Endothelial cell of umbilical vein (primary cell): ENCODE measurements around the gene CCR3. TPM values are rescaled to one million over a fixed set of nuclear protein-coding genes. Genes with fewer than 3 reads are reported as not detected.
A peak's percentile ranks its signal among the peaks of the same experiment; 100 is the strongest.

Experiments
- Bru-seq: library from RNA; stranded (reverse); fragments of 400-500 nt; gene quantifications from one replicate; lab custom pipeline; 2021; lab: Mats Ljungman, UMichigan
- BruChase-seq, 2 experiments: library from RNA; stranded (reverse); fragments of 400-500 nt; gene quantifications; one replicate each; lab custom pipeline; 2021; lab: Mats Ljungman, UMichigan
- BruUV-seq: library from RNA; stranded (reverse); fragments of 400-500 nt; replicated peaks from 2 replicates; lab custom pipeline; 2021; lab: Mats Ljungman, UMichigan
- CTCF ChIA-PET: fragments of 300-600, 350-600 bp; sonication (Branson Sonifier 250); formaldehyde crosslinking; loops from one replicate; lab custom pipeline; 2021; ENCODE audit warnings: antibody characterized with exemption, inconsistent platforms; lab: Charles Lee
- POLR2A ChIA-PET: fragments of 300-600, 350-600 bp; sonication (Branson Sonifier 250); formaldehyde crosslinking; loops from one replicate; lab custom pipeline; 2021; ENCODE audit warnings: antibody characterized with exemption, inconsistent platforms; lab: Charles Lee
- DNase-seq: peaks from one replicate; pipeline ENCODE4 v3.0.0-alpha.2; 2011; ENCODE audit warnings: low read depth, low spot score
- FAIRE-seq: peaks from 2 replicates; lab custom pipeline; 2011; peaks lifted over from hg19 to GRCh38; lab: Jason Lieb, UNC
- H2AFZ ChIP-seq: 2 replicates; pipeline ENCODE4 v1.6.0; 2012; ENCODE audit warnings: low read depth, low read length, control low read depth, inconsistent platforms
- H3K27ac ChIP-seq: 2 replicates; pipeline ENCODE4 v1.5.1; 2011; ENCODE audit warnings: low read depth, mild to moderate bottlenecking, control low read depth, low read length, moderate library complexity; ENCODE audit not compliant: insufficient read depth
- H3K27me3 ChIP-seq, 2 experiments: 2 replicates each; pipeline versions ENCODE4 v1.6.0 to v1.6.1; 2011; ENCODE audit warnings: low read length in 2 of 2, mixed read lengths in 1 of 2; ENCODE audit not compliant: control insufficient read depth in 2 of 2, insufficient read depth in 2 of 2
- H3K36me3 ChIP-seq, 2 experiments: 2 replicates in 1 of 2; 3 replicates in 1 of 2; pipeline ENCODE4 v1.5.1; 2011; ENCODE audit warnings: low read length in 2 of 2, mild to moderate bottlenecking in 1 of 2, moderate library complexity in 1 of 2; ENCODE audit not compliant: control insufficient read depth in 2 of 2, insufficient read depth in 2 of 2; ENCODE audit errors: extremely low read depth in 1 of 2
- H3K4me1 ChIP-seq: 3 replicates; pipeline ENCODE4 v1.5.1; 2011; ENCODE audit warnings: mild to moderate bottlenecking, low read length; ENCODE audit not compliant: control insufficient read depth, insufficient read depth; ENCODE audit errors: extremely low read depth
- H3K4me2 ChIP-seq: 2 replicates; pipeline ENCODE4 v1.6.1; 2011; ENCODE audit warnings: low read length, control low read depth, mixed read lengths; ENCODE audit not compliant: insufficient read depth
- H3K4me3 ChIP-seq, 3 experiments: fragments of 200-600 bp in 1 of 3; sonication (generic), shearing (Covaris generic) in 1 of 3; replicated peaks in 1 of 3; 2 replicates each; pipeline ENCODE4 v1.5.1; 2011 to 2016; ENCODE audit warnings: control low read depth in 3 of 3, low read length in 3 of 3, mild to moderate bottlenecking in 2 of 3, inconsistent platforms in 1 of 3, low read depth in 1 of 3, moderate library complexity in 1 of 3; ENCODE audit not compliant: insufficient read depth in 1 of 3
- H3K79me2 ChIP-seq: 2 replicates; pipeline ENCODE4 v1.6.0; 2012; ENCODE audit warnings: low read length, inconsistent platforms; ENCODE audit not compliant: control insufficient read depth, insufficient read depth
- H3K9ac ChIP-seq: replicated peaks from 2 replicates; pipeline ENCODE3; 2011; ENCODE audit warnings: low read length, control low read depth; ENCODE audit not compliant: insufficient read depth; ENCODE audit errors: extremely low read depth
- H3K9me1 ChIP-seq: replicated peaks from 3 replicates; pipeline ENCODE4 v1.6.0; 2011; ENCODE audit warnings: mild to moderate bottlenecking, low read length; ENCODE audit not compliant: control insufficient read depth, insufficient read depth; ENCODE audit errors: extremely low read depth
- H3K9me3 ChIP-seq: replicated peaks from 2 replicates; pipeline ENCODE4 v1.5.1; 2012; ENCODE audit warnings: low read length, inconsistent platforms; ENCODE audit not compliant: control insufficient read depth, insufficient read depth
- H4K20me1 ChIP-seq: replicated peaks from 2 replicates; pipeline ENCODE3; 2011; ENCODE audit warnings: mild to moderate bottlenecking, low read length; ENCODE audit not compliant: control insufficient read depth, insufficient read depth; ENCODE audit errors: extremely low read depth
- CTCF ChIP-seq, 2 donors: IDR thresholded peaks; 1 replicate in 1 of 2; 2 replicates in 1 of 2; pipeline ENCODE4 v1.5.1; 2011; ENCODE audit warnings: low read length in 2 of 2, mild to moderate bottlenecking in 2 of 2, moderate library complexity in 2 of 2, control low read depth in 1 of 2, inconsistent platforms in 1 of 2, low read depth in 1 of 2; ENCODE audit not compliant: insufficient read depth in 1 of 2; ENCODE audit errors: extremely low read depth in 1 of 2
- EZH2 ChIP-seq: IDR thresholded peaks from 2 replicates; pipeline ENCODE4 v1.6.1; 2012; ENCODE audit warnings: borderline replicate concordance, low read depth, mild to moderate bottlenecking, moderate library complexity, low read length, inconsistent platforms; ENCODE audit not compliant: severe bottlenecking
- FOS ChIP-seq: IDR thresholded peaks from 2 replicates; pipeline ENCODE4 v1.6.1; 2011; ENCODE audit warnings: mild to moderate bottlenecking, low read length, moderate library complexity, borderline replicate concordance; ENCODE audit not compliant: insufficient read depth
- JUN ChIP-seq: IDR thresholded peaks from 2 replicates; pipeline ENCODE4 v1.6.1; 2011; ENCODE audit warnings: borderline replicate concordance, low read depth; ENCODE audit not compliant: insufficient read length, insufficient read depth
- MAX ChIP-seq: IDR thresholded peaks from 2 replicates; pipeline ENCODE4 v1.6.1; 2011; ENCODE audit not compliant: insufficient read depth, insufficient read length
- MYC ChIP-seq: IDR thresholded peaks from one replicate; pipeline ENCODE4 v1.6.1; 2011; ENCODE audit warnings: mild to moderate bottlenecking, low read depth, low read length
- POLR2A ChIP-seq: IDR thresholded peaks from 2 replicates; pipeline ENCODE4 v1.6.1; 2012; ENCODE audit warnings: low read depth, mild to moderate bottlenecking, control low read depth, low read length
- POLR2AphosphoS5 ChIP-seq: IDR thresholded peaks from 2 replicates; pipeline ENCODE4 v1.6.1; 2012; ENCODE audit warnings: low read depth, mild to moderate bottlenecking, control low read depth, low read length, moderate library complexity; ENCODE audit not compliant: insufficient read depth
- dilution Hi-C: fragments of 300-500 bp; cut with MboI; formaldehyde crosslinking; loops from one replicate; pipeline ENCODE4 v1.15.0; 2019; ENCODE audit warnings: low sequenced_read_pairs; ENCODE audit not compliant: extremely low pct_ligation_motif_present
- intact Hi-C: fragments of 100-400 bp; cut with micrococcal nuclease; formaldehyde crosslinking; loops from one replicate; pipeline ENCODE4 v1.10.0; 2022
- long read RNA-seq: library from polyadenylated mRNA; stranded (forward); transcript quantifications from one replicate; pipeline ENCODE4 v2.0.0, GENCODE V29; 2021
- polyA minus RNA-seq, 3 experiments: library from RNA; depleted of rRNA, polyadenylated mRNA; stranded (reverse); fragments of >200 nt; gene quantifications; 1 replicate in 1 of 3; 2 replicates in 2 of 3; pipeline ENCODE4 v1.2.3, GENCODE V29; 2011
- polyA plus RNA-seq, 4 experiments: library from polyadenylated mRNA; depleted of rRNA in 3 of 4; stranded (reverse) in 3 of 4; unstranded in 1 of 4; fragments of >200 nt; gene quantifications; 2 replicates each; pipeline versions ENCODE4 v1.2.1 to v1.2.3, GENCODE V29; 2011 to 2012; ENCODE audit warnings: missing spikeins in 1 of 4
- total RNA-seq: library from RNA; stranded (reverse); gene quantifications from 2 replicates; pipeline ENCODE4 v1.2.3, GENCODE V29; 2021

CCR3 gene
- not detected in 2 replicates for total RNA-seq
- polyA plus RNA-seq = not detected in 2 replicates
- polyA plus RNA-seq (2011; cell fraction: cytosol; rRNA removed) = not detected in 2 replicates
- polyA plus RNA-seq (2011; cell fraction: nucleus; rRNA removed) = not detected in 2 replicates
- not detected in 2 replicates for polyA plus RNA-seq (2012)
- polyA minus RNA-seq = not detected in 2 replicates
- not detected for polyA minus RNA-seq (2011; cell fraction: cytosol; rRNA and poly(A)+ RNA removed)
- polyA minus RNA-seq (2011; cell fraction: nucleus; rRNA and poly(A)+ RNA removed) = not detected in 2 replicates
- Bru-seq, nascent RNA = percentile 1 among the genes with signal in this experiment
- BruChase-seq, experiment 1, labeled RNA remaining after a 6-hour chase = not detected
- percentile 2 among the genes with signal in this experiment for BruChase-seq, experiment 2, labeled RNA remaining after a 2-hour chase
- long read RNA-seq = 0 reads

DNA sequence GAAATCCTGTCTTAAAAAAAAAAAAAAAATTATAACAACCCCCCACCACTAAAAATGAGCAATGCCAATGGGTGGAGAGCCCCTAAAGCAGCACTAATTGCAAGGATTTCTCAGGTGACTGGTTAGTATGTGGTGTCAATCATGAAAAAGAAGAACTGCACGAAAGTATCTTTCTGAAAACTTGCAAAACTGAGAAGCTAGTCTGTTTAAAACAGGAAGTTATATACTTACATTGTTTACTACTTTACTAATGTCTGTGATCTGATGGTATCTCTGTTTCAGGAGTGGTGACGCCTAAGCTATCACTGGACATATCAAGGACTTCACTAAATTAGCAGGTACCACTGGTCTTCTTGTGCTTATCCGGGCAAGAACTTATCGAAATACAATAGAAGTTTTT is at the start of gene CCR3:
Gene CCR3, plus strand, starts transcription at position 341 of the 400 bp plus-strand sequence. CDS start 22,699 bp downstream, outside the sequence.
- DNase-seq (no peak), FAIRE-seq (no peak)
- ChIA-PET POLR2A (no interaction called here), CTCF (no interaction called here)
- no peak within 1 kb of the TSS for H3K4me3 ChIP-seq
- no peak within 1 kb of the TSS for H3K4me2 ChIP-seq
- no peak within 1 kb of the TSS for H3K27ac ChIP-seq
- TF ChIP-seq POLR2A = no peak
- TF ChIP-seq MAX = no peak
- TF ChIP-seq FOS = no peak
- TF ChIP-seq EZH2 = no peak
- TF ChIP-seq JUN = no peak
- no peak for TF ChIP-seq MYC
- TF ChIP-seq CTCF (IDR thresholded peaks at IDR 0.05; ENCODE audit: extremely low read depth in 1 of 2, insufficient read depth in 1 of 2, low read depth in 1 of 2, low read length in 2 of 2) = no peak
- no peak for TF ChIP-seq POLR2AphosphoS5
- H3K9me1 ChIP-seq = no peaks in the 10 kb centered on the region
- H3K27me3 ChIP-seq = peaks cover 0 to 3% of the 10 kb centered on the region in 2 experiments
- BruUV-seq = no TSS peak
- no peaks in the 10 kb centered on the region for H3K4me1 ChIP-seq
- no peaks in the 10 kb centered on the region for H3K36me3 ChIP-seq
- no peaks in the 10 kb centered on the region for H4K20me1 ChIP-seq
- H3K79me2 ChIP-seq = no peaks in the 10 kb centered on the region
- dilution Hi-C loops (no loop called here), intact Hi-C loops (no loop called here)
- H3K9ac ChIP-seq = no peak within 1 kb of the TSS
- no peaks in the 10 kb centered on the region for H3K9me3 ChIP-seq
- H2AFZ ChIP-seq = no peak within 1 kb of the TSS
